Right lobe of liver (tissue), 5 donors: Measurements from ENCODE around the gene APCDD1L. TPM values are rescaled to one million over a fixed set of nuclear protein-coding genes. Genes with fewer than 3 reads are reported as not detected.

ENCODE experiments used
- total RNA-seq, 6 experiments: library from RNA; depleted of rRNA in 2 of 6; stranded (reverse); fragments of >200 nt in 2 of 6; fragmentation: NEBNext Ultra II Directional in 3 of 6; extraction: Animal tissue kit (Norgen Biotek cat#: 25700) in 3 of 6; gene quantifications; one replicate each; pipeline versions ENCODE4 v1.1.0 to v1.2.4, GENCODE V29; 2016 to 2023
- donor health status: DM: no; HTN: no; CAD: no.
- donor health status: DM: no; HTN: no; CAD: no.
- donor health status: DM: no; HTN: yes; CAD: no.
- donor health status: DM: no; HTN: yes; CAD: no.

The APCDD1L gene
- total RNA-seq, 6 experiments from 2014 or later, result 0.04 TPM; not detected in 5

Other genes starting within 250 kb of the APCDD1L start
- 10 to 100 TPM in 2 of 6 experiments, 1 to 10 TPM in 4; 7.4 to 11.6 (median 9.5) TPM for gene RAB22A, start 205.7 kb downstream of the APCDD1L start, total RNA-seq
- 10 to 100 TPM; 17.5 to 42.9 (median 31.4) TPM for gene VAPB, start 126.2 kb downstream of the APCDD1L start, total RNA-seq
- gene STX16, start 135.9 kb upstream of the APCDD1L start, total RNA-seq, result 10 to 100 TPM; 18.1 to 25.3 (median 22.2) TPM
- gene NPEPL1, start 177.4 kb upstream of the APCDD1L start, total RNA-seq, result 10 to 100 TPM in 5 of 6 experiments, 1 to 10 TPM in 1; 7.7 to 13.9 (median 10.1) TPM